Measurements from ENCODE around the gene TMEM184A. TPM values are rescaled to one million over a fixed set of nuclear protein-coding genes. Genes with fewer than 3 reads are reported as not detected.

Gene TMEM184A
- total and polyA plus RNA-seq, 2 of the 4 experiments (the other 2 are of a cell fraction): 0.36 to 1.9 TPM

- Histone ChIP-seq H3K18ac (ENCODE audit: low read depth, low read length) (no peak overlapping the region), H4K20me1 (ENCODE audit: insufficient read depth, low read length) (no peaks in the 10 kb centered on the region), H3K4ac (ENCODE audit: low read depth, low read length) (no peak overlapping the region), H3K9me1 (ENCODE audit: insufficient read depth, low read length) (no peaks in the 10 kb centered on the region), H2BK15ac (ENCODE audit: low read depth, low read length) (no peak overlapping the region), H3K27ac (ENCODE audit: insufficient read depth, low read length) (no peak overlapping the region), H3K23ac (ENCODE audit: low read depth, low read length) (no peak overlapping the region), H3K36me3 (ENCODE audit: control insufficient read depth, insufficient read depth, low read length) (no peaks in the 10 kb centered on the region), H2BK5ac (ENCODE audit: low read depth, low read length, poor library complexity, severe bottlenecking) (no peak overlapping the region), H2AK5ac (ENCODE audit: low read depth, low read length) (no peak overlapping the region), H4K91ac (ENCODE audit: insufficient read depth, low read depth, low read length) (no peak overlapping the region), H3K9me3 (ENCODE audit: control insufficient read depth, insufficient read depth, low read length) (no peaks in the 10 kb centered on the region), H2BK20ac (ENCODE audit: low read depth, low read length) (no peak overlapping the region), H4K8ac (ENCODE audit: low read depth in 2 of 2, low read length in 2 of 2) (no peak overlapping the region), H3K27me3 (ENCODE audit: control insufficient read depth, insufficient read depth, low read length) (peaks cover 53% of the 10 kb centered on the region), H3K4me2 (ENCODE audit: low read depth, low read length) (no peak overlapping the region), H3K14ac (replicated peaks; ENCODE audit: low read depth, low read length) (no peak overlapping the region), H3K4me3 (ENCODE audit: insufficient read depth, low read depth, low read length) (no peak overlapping the region), H3K9ac (ENCODE audit: low read depth, low read length) (no peak overlapping the region), H3K4me1 (ENCODE audit: control insufficient read depth, insufficient read depth, low read length) (no peaks in the 10 kb centered on the region), H3K56ac (ENCODE audit: extremely low read depth, insufficient read depth, low read length) (no peak overlapping the region), H2AK9ac (replicated peaks; ENCODE audit: low read depth, low read length, poor library complexity) (no peak overlapping the region), H2AFZ (replicated peaks; ENCODE audit: low read length, poor library complexity) (no peak overlapping the region), H3K79me1 (ENCODE audit: low read depth in 1 of 2, low read length in 2 of 2) (no peaks in the 10 kb centered on the region), H4K5ac (ENCODE audit: low read depth, low read length) (no peak overlapping the region), H2BK120ac (ENCODE audit: low read depth, low read length) (no peak overlapping the region)
- WGBS, 2 experiments (ENCODE audit: extremely low coverage in 2 of 2, insufficient read length in 1 of 2): 70% methylated on average over 9 of the region's 24 CpGs; no CpG with 5 or more reads in 1 of the 2 experiments
- DNase-seq (no peak), ATAC-seq (ENCODE audit: low read depth) (no peak)
- no TSS peak for BruUV-seq (replicated peaks)
- POLR2A ChIA-PET (ENCODE audit: unreplicated experiment): no interaction called here
- intact Hi-C loops (cut with micrococcal nuclease) (no loop called here), dilution Hi-C loops (cut with HindIII; ENCODE audit: low sequenced_read_pairs, unreplicated experiment) (no loop called here), in situ Hi-C loops (cut with MboI; ENCODE audit: low sequenced_read_pairs) (loop anchor here (10.0 kb wide), 1 partner anchor 723 kb away; no protein-coding TSS in a partner anchor)
- no peak for TF ChIP-seq CTCF (conservative IDR thresholded peaks at IDR 0.05; ENCODE audit: low read depth, low read length)
- no peak for TF ChIP-seq FOS (IDR thresholded peaks at IDR 0.05; ENCODE audit: low read depth, low read length)
- TF ChIP-seq POLR2A (IDR thresholded peaks at IDR 0.05; ENCODE audit: low read depth, low read length): no peak
- no peak for TF ChIP-seq MAZ (IDR thresholded peaks at IDR 0.05; ENCODE audit: borderline replicate concordance, low read depth, low read length)
- TF ChIP-seq CEBPB (IDR thresholded peaks at IDR 0.05; ENCODE audit: low read depth, low read length): no peak
- TF ChIP-seq MAFK (IDR thresholded peaks at IDR 0.05; ENCODE audit: low read depth, low read length): no peak
- CTCF ChIA-PET: no interaction called here
These were observed 46.0 kb upstream of the TMEM184A start for GRCh38 chr7:1601956-1602355.
